ENCODE data around the gene NAV2.

NAV2 gene, protein sequence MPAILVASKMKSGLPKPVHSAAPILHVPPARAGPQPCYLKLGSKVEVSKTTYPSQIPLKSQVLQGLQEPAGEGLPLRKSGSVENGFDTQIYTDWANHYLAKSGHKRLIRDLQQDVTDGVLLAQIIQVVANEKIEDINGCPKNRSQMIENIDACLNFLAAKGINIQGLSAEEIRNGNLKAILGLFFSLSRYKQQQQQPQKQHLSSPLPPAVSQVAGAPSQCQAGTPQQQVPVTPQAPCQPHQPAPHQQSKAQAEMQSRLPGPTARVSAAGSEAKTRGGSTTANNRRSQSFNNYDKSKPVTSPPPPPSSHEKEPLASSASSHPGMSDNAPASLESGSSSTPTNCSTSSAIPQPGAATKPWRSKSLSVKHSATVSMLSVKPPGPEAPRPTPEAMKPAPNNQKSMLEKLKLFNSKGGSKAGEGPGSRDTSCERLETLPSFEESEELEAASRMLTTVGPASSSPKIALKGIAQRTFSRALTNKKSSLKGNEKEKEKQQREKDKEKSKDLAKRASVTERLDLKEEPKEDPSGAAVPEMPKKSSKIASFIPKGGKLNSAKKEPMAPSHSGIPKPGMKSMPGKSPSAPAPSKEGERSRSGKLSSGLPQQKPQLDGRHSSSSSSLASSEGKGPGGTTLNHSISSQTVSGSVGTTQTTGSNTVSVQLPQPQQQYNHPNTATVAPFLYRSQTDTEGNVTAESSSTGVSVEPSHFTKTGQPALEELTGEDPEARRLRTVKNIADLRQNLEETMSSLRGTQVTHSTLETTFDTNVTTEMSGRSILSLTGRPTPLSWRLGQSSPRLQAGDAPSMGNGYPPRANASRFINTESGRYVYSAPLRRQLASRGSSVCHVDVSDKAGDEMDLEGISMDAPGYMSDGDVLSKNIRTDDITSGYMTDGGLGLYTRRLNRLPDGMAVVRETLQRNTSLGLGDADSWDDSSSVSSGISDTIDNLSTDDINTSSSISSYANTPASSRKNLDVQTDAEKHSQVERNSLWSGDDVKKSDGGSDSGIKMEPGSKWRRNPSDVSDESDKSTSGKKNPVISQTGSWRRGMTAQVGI (N-terminal part only)

DNA sequence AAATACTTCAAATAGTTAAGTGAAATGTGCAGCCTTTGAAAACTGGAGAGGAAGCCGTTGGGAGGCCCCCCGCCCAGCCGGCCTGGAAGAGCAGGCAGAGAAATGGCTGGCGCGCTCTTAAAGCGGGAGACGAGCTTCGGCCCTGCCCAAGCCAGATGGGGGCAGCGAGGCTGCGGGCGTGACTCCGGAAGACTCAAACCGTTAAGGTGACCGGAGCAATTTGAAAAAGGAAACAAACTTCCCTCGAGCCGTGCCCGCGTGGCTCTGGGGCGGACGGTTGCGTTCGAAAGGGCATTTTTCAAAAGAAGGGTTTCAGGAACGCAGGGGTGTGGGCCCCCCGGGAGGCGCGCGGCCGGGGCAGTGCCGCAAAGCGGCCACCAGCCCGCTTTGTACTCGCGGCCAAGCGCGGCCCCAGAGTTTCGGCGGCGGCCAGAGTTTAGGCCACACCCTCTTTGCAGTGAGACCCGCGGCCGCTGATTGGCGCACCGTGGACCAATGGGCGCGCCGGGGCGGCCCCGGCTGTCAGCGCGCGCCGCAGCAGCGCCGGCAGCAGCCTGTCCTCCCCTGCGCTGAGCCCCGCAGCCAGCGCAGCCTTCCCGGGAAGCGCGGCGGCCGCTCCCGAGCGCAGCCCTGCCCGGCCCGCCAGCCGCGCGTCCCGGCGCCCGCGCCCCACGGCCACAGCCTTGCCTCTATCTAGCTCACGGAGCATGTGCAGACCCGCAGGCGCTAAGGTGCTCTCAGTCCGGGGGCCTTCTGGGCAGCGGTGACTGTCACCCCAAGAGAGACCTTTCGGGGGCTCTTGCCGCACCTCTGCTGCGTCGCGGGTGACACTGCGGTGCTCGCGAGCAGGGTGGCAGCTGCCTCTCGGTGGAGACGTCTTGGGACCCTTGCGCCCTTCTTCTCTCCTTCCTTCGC lies at the start of gene NAV2:
NAV2 (plus strand) TSS at position 557 of the 915 bp plus-strand sequence. CDS start 859 bp downstream, outside the sequence.
- DNase-seq (ENCODE audit: low read depth in 2 of 2) = peak; percentile 61 to 65

DNA sequence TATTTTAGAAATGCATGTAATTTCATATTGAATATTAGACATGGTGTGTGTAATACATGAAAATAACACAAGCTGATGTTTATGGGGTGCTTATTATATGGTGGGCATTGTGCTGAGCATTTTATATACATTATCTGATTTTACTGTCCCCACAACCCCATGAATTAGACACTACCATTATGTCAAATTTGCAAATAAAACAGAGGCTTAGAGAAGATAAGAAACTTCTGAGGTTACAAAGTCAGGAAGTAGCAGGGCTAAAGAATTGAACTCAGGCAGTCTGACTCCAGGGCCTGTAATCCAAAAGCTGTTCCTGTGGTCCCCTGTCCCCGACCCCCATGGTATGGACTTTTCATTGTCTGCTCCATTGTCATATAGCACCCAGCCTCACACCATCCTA lies 49.4 kb upstream of the NAV2 start:
- no peak for DNase-seq (ENCODE audit: low read depth in 2 of 2)

DNA sequence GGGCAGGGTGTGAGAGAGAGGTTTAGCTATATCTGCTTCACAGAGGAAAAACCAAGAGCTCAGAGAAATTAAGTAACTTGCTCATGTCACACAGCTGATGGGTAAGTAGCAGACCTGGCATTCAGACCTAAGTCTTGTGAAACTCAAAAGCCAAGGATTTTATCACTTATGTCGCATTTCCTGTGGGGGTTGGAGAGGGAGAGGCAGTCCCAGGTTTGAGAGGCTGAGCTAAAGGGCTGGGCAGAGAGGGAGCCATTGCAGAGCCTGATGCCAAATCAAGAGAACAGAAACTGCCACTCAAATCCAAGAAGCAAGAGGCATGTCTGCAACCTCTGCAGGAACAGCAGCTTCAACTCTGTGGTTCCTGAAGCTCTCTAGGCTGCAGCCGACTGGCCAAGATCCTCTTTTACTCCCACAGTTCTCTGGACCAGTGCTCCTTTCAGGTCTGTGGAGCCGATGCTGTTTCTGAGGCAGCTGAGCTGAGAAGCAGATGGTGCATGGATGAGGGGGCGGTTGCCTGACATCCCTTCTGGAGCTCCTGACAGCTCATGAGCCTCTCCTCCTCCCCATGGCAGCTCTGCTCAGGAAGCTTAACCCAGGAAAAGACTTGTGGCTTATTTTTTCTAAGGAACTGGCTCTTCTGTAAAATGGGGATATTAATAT lies 47.6 kb upstream of the NAV2 start:
- no peak for DNase-seq (ENCODE audit: low read depth in 2 of 2)

DNA sequence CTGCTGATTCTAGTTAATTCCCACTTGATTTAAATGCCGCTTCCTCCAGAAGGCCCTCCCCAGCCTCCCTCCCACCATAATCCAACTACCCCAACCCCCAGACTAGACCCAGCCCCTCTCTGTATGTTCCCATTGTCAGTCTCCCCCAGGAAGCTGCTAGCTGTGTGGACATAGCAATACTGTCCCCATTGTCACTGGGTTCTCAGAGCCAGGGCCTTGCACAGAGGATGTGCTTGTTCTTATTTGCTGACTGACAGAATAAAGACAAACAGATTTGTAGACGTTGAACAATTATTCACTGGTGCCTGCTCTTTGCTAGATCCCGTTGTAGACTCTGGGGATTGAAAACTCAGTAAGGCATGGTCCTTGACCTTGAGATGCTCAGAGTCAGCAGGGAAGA lies 45.7 kb upstream of the NAV2 start:
- DNase-seq (ENCODE audit: low read depth in 2 of 2) = no peak

DNA sequence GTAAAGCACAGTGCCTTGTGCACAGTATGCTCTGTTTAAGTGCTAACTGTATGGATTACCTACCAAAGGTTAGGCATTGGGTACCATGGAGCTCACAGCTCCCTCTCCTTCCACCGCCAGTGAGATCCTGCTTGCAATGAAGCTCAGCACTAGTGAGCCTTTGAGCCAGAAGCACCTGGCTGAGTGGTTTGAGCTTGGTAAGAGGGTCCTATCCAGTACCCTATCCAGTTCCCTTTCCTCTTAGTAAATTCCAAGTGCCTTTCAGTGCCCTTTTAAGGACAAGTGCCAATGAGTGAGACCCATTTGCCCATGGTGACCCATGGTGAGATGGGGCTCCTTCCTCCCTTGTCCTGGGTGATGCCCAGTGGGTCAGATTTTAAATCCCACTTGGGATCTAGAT lies 43.1 kb upstream of the NAV2 start:
- no peak for DNase-seq (ENCODE audit: low read depth in 2 of 2)

DNA sequence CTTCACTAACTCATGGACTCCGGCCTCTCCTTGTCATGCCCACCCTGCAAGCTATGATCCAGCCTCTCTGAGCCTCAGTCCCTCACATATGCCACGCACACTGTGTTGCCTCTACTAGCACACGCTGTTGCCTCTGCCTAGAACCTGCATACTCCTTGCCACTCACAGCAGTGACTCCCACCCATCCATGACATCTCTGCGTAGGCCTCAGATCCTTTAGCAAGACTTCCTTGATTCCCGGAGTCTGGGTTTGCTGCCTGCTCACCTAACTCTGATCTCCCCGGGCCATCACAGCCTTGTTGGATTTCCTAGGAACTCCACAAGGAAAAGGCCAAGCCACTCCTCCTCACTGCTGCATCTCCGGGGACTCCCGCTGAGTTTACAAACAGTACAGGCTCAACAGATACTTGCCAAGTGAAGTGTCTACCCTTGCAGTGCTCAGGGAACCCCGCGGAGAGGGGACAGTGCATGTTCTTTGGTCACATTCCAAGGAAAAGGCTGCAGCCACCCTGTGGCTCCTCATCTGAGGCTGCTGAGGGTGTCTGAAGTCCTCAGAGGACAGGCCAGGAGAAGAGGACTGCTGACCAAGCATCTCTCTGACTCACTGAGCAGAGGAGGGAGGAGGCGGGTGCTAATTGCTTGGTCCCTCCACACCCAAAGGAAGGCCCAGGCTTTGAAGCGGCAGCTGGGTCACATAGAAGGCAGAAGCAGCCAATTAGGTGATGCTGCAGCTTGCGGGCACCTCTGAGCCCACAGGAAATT lies 42.4 kb upstream of the NAV2 start:
- DNase-seq (ENCODE audit: low read depth in 2 of 2) = no peak

DNA sequence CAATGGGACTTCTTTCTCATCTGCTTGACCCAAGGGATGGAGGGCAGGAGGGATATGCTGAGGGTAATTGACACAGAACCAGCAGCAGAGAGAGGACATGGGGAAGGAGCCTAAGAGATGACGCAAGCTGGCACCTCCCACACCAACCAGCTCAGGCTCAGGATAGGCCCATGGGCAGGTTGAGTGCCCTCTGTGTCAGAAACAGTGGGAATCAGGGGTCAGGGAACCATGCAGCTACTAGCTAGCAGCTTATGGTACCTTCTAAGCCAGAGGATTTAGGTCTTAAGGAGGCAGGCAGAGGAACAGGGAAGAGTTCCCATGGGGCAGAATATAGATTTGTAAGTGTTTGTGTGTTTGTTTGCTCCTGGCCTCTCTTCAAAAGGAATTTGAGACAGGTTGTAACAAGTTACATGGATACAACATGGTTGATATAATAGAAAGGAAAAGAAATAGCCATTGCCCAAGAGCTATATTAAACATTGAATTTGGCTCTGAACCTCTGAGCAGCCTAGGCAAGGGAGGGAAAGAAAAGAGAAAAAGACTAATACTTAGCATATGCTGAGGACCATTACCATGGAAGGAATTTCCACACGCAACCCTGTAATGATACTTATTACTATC lies 39.9 kb upstream of the NAV2 start:
- DNase-seq (ENCODE audit: low read depth in 2 of 2) = no peak

DNA sequence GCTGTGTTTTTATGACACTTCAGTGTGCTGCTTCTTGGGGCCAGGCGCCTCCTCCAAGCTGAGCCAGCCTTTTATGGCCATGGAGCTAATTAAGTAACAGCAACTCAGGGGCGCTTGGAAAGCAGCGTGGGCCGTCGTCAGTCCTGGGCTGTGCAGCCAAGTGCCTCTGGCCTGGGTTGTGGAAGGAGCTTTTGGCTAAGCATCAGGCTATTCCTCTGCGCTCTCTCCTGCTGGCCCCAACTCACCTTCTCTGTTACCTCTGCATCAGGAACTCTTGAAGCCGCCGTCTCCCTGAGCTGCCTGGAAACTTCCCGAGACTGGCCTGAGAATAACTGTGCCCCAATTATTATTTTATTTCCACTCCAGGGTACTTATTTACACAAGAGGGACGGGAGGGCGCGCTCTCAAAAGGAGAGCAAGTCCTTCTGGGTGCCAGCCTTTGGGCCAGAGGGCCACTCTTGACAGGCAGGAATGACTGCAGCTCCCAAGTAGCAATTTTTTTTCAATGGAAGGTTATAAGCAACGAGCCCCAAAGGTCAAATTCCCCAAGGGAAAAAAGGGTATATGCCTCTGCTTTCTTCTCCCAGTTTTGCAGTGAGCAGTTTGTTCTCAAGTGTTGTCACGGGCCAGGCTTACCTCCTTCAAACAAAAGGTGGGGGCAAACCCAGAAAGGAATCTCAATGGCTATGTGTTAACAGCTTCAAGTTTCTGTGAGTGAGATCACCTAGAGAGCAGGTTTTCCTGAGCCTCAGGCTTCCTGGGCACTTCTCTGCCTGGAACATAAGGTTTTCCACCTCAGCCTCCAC lies 38.5 kb upstream of the NAV2 start:
- no peak for DNase-seq (ENCODE audit: low read depth in 2 of 2)

DNA sequence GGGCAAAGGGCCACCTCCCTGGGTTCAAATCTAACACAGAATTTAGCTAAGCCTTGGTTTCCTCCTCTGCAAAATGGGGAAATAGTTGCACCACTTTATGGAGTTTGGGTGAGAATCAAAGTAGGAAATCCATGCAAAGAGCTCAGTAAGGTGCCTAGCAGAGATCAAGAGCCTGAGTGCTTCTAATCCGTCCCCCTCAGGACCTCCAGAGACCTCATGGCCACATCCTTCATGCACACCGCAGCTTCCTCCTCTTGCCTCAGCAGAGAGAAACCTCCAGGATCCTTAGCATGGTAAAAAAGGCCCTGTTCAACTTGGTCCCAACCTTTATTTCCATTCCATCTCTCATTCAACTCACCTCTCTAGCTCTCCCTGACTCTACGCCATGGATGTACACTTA lies 37.8 kb upstream of the NAV2 start:
- no peak for DNase-seq (ENCODE audit: low read depth in 2 of 2)

DNA sequence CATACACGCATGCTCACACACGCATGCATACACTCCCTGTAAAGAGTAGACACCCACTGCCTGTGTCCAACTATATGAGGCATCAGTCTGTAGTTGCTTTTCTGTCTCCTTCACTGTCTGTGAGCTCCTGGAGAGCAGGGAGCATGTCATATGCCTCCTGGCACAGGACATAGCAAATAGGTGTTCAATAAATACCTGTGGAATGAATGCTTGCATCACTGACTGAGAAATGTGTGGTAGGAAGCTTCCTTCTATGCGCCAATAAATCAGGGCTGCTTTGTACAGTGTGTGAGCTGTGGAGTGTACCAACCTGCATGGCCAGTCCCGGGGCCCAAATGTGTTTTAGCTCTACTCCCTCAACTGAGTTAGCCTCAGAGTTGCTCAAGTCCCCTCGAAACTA lies 37.2 kb upstream of the NAV2 start:
- DNase-seq (ENCODE audit: low read depth in 2 of 2) = no peak

DNA sequence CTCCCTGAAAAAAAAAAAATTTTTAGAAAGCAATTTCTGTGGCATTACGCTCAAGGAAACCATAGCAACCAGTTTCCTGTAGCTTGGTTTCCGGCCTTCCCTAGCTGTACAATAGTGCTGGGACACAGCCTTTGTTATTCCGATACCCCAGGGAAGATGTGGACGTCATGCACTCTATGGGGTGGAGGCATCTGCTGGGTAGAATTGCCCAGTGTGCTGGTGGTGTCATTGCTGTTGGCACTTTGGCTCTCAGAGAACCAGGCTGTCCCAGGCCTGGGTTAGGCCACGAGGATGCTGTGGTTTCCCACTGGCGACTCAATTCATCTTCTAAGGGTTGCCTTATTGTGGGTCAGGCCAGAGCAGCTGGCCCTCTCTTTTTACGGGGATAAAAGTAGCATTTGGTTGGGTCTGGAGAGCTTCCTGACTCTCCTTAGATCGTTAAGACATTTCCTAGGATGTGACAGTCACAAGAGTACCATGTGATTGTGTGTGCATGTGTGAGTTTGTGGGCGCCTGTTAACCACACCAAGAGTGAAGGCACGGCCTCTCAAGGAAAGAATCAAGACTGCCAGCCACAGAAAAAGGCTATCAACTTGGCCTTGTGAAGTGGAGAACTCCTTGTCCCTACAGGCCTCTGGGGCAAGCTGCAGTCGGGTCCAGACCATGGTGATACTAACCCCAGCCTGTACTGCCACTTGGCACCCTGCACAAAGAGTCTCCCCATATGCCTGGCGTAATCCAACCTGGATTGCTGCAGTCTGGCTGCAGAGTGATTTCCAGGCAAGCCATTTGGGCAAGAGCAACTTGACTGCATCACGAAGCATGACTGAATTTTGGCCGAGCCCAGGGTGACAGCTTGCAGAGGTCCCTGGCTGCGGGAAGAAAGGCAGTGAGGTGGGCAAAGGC lies 35.9 kb upstream of the NAV2 start:
- DNase-seq (ENCODE audit: low read depth in 2 of 2) = no peak

DNA sequence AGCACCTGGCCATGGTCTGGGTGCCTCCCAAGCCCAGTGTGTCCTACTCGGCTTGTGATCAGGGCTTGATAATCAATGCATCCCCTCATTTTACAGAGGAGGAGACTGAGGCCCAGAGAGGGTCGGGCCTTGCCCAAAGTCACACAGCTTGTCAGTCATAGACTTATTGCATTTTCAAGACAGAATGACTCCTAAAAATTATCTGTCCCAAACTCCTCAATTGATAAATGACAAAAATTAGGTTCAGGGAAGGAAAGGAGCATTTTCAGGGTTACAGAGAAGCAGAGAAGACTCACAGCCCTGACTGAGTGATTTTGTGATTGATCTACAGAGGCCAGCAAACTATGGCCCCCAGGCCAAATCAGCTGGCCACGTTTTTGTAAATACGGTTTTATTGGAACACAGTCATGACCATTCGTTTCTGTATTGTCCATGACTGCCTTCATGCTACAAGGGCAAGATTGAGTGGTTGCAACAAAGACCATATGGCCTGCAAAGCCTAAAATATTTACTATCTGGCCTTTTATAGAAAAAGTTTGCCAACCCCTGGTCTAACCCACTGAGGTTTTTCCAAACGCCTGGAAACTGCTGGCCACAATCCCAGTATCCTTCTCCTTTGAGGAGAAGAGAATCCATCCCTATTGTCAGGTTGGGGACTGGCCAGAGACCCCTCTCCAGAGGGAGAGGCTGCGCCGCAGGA lies 35.1 kb upstream of the NAV2 start:
- no peak for DNase-seq (ENCODE audit: low read depth in 2 of 2)

DNA sequence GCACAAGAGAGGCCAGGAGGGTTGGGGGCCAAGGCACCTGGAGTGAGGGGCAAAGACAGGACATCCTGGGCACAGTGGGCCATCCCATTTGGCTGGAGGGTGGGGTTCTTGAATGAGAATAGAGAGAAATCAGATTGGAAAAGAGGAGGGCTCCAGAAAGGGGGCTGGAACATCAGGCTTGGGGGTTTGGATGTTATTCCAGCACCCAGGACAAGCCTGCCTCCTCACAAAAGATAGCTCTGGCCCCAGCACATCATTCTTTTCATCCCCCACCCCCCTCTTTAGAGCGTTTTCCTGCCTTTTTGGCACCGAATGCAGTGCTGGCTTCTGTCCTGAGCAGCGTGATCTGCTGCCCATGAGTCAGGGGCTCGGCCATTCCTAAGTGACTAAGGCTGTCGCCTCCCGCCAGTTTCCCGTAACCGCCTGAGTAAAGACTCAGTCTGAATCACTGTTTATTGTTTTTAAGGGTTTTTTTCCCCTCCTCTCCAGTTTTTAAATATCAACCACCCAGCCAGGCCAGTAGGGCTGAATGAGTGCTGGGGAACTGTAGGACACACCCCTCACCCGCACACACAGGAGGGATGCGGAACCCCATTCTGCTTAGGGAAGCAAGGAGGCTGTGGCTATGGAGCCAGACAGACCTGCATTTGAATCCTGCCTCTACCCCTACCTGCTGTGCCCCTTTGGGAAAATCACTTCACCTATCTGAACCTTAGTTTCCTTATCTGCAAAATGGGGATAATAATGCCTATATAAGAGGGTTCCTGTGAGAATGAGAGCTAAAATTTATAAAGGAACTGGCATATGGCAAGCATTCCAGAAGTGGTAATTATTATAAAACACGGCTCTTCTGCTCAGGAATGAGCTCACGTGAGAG lies 32.4 kb upstream of the NAV2 start:
- no peak for DNase-seq (ENCODE audit: low read depth in 2 of 2)

DNA sequence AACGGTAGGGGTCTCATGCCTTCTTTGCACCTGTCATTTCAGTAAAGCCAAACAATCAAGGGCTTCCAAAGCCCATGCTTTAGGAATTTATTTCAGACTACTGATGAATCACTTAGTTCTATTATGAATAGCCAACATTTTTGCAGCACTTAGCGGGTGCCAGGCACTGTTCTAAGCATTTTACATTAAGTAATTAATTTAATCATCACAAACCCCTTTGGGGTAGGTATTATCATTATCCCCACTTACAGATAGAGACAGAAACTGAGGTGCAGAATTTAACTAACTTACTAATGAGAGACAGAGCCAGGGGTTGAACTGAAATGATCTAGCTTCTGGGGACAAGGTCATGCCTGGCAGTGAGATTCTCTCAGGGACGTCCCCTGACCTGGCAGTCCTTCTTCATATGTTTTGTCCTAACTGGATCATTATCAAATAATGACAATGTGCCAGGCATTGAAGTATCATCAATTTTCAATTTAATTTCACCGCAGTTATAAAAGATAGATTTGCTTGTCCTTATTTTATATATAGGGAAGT lies 31.7 kb upstream of the NAV2 start:
- no peak for DNase-seq (ENCODE audit: low read depth in 2 of 2)

DNA sequence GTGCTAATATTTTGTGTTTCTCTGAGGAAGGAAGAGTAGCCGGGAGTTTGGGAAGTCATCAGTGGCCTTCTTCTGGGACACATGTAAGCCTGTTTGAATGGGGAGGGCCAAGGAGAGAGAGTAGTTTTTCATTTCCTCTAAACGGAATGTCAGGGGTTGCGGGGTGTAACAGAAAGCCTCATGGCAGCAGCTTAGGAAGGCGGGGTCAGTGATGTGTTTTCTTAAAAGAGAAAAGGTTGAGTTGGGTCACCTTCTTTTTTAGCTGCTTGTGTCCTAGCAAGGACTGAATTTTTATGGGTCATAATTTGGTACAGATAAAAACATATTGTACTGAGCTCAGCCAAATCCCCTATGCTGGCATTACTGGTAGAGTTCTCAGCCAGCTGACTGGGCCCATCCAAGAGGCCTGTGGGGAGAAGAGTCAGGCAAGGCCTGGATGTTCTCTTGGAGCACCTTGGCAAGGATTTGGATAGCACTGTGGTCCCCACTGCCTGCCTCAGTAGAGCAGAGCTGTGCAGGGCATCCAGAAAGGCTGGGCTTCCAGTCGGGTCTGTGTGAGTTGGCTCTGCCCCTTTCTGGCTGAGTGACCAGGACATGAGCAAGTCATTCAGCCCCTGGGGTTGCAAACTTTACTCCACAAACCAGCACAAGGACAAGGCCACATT lies 29.4 kb upstream of the NAV2 start:
- DNase-seq (ENCODE audit: low read depth in 2 of 2) = no peak
